NCI-H2029 treated with DMSO at 0.1 percent for 48 hours (cell line): ENCODE measurements around the gene PLEKHB1.

Source experiments
- DNase-seq: peaks from one replicate; lab custom pipeline; 2025; lab: John Stamatoyannopoulos, UW

PLEKHB1 gene, protein sequence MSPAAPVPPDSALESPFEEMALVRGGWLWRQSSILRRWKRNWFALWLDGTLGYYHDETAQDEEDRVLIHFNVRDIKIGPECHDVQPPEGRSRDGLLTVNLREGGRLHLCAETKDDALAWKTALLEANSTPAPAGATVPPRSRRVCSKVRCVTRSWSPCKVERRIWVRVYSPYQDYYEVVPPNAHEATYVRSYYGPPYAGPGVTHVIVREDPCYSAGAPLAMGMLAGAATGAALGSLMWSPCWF

DNA sequence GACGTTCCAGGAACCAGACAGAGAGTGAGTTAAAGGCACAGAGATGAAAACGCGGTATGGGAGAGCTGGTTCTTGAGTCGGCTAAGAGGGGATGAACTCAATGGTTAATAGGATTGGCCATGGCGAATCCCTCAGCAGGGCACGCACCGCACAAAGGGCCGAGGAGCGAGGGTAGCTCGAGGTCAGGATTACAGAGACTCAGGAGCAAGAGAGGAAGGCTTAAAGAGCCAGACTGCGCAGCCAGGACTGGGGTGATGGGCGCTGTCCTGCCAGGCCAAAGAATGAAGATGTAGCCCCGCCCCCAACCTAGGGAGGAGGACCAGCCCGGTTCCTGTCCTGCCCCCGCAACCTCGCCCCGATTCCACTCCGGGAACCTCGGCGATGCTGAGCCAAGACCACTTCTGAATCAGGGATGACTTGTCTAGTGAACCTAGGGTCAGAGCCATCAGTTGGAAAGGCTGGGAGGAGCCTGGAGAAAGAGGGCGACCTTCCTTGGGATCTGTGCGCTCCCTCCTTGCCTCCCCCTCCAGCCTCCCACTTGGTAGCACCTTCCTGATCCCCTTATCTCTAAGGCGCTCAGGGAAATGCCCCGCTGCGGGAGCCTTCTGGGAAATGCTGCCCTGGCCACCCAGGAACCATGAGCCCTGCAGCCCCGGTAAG is at the start of gene PLEKHB1:
TSS of gene PLEKHB1 (plus strand) at position 610 of the 660 bp plus-strand sequence. CDS start at position 638, 28 bp downstream.
- DNase-seq, result no peak

DNA sequence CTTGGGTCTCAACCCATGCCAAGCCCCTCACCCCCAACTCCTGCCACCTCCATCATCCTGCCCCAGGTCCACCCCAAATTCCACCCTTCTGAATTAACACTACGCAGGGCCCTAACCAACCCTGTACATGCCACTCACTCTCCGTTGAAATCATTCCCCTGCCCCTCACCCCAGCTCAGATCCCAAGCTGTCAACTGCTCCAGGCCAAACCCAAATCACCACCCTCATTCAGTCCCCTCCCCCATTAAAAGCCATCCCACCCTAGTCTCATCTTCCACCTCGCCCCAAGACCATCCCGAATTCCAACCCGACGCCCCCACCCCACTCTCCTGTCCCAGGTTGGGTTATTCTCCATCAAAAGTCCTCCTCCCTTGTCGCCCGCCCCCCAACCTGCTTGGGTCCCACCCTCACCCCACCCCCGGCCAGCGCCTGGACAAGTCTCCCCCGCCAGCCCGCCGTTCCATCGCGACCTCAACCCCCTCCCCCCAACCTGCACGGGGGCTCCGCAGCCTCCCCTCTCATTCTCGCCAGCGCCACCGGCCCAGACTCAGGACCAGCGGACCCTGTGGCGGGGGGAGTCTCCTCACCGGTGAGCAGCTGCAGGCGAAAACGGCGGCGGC is 48.9 kb upstream of the PLEKHB1 start:
- DNase-seq, result no peak

DNA sequence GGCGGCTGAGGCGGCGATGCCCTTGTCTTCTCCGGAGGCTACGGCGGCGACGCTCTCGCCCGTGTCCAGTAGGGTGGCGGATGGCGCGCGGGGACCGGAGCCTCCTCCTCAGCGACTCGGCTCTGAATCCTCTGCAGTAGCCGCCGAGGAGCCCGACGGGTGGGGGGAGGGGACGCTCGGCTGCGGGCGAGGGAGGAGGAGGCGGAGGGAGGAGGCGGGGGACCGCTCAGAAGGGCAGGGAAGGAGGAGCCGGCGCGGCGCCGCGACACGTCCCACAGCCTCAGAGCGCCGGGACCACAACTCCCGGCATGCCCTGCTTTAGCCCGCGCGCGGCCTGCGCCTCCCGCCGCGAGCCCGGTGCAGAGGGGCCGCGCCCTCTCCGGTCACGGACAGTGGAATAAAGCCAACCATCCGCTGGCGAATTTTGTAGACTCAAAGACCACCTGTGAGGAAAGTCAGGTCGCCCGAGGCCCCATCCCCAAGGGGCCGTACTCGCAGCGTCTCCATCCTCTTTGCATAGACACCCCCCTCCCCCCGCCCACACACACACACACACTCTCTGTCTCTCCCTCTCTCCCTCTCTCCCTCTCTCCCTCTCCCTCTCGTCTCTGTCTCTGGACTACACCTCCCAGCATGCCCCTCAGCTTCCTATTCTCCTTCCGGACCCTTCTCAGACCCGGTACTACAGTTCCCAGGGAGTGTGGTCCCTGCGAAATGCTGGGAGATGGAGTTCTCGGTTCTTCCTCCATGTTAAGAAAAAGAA is 48.2 kb upstream of the PLEKHB1 start, which contains the start of gene FAM168A:
TSS of gene FAM168A (minus strand) at position 157 of the 763 bp plus-strand sequence. CDS start 129,638 bp downstream, outside the sequence.
- DNase-seq, result peak; percentile 96

DNA sequence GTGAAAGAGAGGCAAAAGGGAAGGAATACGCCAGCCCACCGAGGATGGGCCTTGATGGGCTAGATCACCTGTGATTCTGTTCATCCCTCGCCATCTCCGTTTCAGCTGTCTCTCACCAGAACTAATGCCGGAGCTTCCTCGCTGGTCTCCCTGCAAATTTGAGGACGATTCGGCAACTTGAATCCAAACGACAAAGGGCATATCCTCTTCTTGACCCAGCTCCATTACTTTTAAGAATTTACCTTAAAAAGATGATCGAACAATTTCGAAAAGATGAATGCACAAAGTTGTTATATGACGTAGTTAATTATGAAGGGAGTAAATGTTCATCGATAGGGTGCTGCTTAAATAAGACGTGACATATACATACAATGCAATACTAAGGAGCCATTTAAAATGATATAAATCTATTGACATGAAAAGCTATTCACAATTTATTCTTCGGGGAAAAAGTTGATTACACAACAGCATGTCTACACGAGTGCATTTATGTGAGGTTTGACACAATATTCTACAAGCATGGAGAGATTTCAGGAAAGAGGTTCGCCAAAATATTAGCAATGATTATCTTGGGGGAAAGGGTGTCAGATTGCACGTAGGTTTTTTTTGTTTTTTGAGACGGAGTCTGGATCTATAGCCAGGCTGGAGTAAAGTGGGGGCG is 47.5 kb upstream of the PLEKHB1 start:
- DNase-seq, result no peak

DNA sequence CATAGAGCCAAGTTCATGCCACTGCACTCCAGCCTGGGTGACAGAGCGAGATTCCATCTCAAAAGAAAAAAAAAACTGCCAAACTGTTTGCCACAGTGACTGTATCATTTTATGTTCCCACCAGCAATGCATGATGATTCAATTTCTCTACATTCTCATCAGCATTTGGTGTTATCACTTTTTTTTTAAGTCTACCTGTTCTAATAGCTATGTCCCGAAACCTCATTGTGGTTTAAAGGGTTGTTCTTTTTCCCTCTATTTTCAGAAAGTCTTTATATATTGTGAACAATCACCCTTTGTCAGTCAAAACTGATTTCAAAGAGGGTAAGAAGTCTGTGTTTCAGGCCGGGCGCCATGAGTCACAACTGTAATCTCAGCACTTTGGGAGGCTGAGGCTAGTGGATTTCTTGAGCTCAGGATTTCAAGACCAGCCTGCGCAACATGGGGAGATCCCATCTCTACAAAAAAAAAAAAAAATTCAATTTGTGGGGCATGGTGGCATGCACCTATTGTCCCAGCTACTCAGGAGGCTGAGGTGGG is 33.7 kb upstream of the PLEKHB1 start:
- DNase-seq, result no peak

DNA sequence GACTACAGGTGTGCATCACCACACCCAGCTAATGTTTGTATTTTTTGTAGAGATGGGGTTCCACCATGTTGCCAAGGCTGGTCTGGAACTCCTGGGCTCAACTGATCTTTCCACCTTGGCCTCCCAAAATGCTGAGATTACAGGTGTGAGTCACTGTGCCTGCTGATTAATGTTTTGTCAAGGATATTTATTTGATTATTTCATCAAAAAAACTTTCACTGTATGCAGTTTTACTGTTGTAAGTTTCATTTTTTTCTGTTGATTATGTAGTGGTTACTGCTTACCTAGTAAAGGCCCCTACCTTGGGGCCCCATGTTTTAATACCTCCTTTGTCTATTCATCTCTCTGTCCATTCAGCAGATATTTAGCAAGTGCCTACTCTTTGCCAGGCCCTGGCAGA is 31.8 kb upstream of the PLEKHB1 start:
- DNase-seq, result no peak

DNA sequence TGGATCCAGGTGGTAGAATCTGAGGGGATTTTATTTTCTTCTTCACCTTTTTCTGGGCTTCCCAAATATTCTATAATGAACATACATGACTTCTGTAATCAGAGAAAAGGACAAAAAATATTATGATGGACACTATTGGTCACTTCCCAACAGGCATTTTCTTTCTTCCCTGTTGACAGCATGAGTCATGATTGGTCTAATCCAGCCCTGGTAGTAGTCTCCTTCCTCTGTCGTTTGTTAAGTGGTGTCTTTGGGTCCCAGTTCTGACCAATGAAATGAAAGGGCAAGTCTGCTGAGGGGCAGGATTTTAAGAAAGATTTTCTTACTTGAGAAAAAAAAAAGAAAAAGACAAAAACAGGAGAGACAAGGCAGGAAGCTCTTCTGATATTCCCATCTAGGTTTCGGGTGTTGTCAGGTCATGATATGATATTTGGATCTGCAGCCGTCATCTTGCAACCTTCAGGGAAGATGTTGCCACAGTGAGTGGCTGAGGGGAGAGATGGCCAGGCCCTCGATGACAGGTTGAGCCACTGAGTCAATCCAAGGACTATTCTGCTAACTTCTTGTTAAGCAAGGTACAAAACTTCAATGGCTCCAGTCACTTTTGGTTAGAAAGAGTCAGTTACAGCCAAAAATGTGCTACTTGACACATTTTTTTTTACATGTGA is 23.3 kb upstream of the PLEKHB1 start:
- DNase-seq, result no peak

DNA sequence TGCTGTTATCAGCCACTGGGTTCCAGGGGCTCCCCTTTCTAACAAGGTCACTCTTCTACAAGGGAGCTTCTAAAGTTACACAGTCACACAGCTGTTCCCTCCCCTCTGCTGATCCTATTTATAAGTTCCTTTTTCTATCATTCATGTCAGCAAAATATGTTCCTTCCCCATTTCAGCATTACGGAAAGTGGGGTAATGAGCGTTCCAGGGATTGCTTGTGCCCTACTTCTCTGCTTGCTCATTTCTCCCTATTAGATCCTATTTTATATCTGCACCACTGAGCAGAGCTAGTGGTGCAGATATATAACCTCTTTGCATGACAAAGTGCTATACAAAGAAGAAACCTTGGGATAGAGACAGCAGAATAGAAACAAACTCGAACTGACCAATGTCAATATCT is 22.7 kb upstream of the PLEKHB1 start:
- no peak for DNase-seq

DNA sequence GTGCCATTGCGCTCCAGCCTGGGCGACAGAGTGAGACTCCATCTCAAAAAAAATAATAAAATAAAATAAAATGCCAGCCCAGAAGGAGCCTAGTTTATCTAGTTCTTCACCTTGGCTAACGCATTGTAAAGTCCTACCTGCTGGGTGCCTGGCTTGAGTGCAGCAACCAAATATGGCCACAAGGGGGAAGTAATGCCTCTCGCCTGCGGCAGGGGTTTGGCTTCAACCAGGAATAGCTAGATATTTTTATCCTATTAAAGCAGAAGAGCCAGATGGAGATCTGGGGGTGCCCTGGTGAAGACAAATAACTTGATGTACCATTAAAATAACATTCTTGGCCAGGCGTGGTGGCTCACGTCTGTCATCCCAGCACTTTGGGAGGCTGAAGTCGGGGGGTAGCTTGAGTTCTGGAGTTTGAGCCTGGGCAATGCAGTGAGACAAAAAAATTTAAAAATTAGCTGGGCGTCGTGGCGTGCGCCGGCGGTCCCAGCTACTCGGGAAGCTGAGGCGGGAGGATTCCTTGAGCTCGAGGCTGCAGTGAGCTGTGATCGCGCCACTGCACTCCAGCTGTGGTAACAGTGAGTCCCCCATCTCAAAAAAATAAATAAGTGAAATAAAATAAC is 20.6 kb upstream of the PLEKHB1 start:
- peak; percentile 56 for DNase-seq

DNA sequence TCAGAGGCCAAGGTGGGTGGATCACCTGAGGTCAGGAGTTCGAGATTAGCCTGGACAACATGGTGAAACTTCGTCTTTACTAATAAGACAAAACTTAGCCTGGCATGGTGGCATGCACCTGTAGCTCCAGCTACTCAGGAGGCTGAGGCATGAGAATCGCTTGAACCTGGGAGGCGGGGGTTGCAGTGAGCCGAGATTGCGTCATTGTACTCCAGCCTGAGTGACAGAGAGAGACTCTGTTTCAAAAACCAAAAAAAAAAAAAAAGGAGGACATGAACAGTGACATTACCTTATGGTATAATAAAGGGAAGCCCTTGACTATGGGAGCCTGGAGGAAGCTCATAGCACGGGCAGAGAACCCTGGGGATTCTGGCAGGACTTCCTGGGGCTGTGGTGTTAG is 16.5 kb upstream of the PLEKHB1 start:
- DNase-seq, result no peak

DNA sequence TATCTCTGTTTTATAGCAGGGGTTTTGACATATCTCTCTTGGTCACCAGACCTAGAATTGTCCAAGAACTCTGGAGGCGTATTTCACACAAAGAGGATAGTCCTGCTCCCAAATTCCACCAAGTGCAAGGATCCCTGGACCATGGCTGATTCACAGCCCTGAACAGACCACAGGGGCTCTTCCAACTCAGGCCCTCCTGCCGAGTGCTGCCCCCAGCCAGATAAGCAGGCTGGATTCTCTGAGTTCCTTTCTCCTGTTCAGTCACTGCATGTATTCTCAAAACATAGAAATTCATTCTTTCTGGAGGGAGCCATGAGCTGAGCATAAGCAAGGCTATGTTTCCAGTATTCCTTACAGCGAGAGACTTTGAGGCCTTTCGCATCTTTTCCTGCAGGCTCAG is 13.4 kb upstream of the PLEKHB1 start:
- DNase-seq, result no peak

DNA sequence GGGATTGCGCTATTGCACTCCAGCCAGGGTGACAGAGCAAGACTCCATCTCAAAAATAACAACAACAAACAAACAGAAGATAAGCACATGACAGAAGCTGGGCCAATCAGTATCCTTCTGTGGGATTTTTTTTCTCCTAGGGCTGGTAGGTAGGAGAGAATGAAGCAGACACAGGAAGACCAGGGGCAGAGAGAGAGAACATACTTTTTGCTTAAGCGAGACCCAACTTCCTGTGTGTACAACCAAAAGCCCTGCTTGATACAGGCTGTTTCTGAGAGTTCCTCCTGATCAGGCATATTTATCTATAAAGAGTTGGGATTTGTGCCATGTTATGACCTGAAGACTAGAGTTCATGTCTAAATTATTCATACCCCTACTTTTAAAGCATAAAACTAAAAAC is 12.4 kb upstream of the PLEKHB1 start:
- DNase-seq, result no peak

DNA sequence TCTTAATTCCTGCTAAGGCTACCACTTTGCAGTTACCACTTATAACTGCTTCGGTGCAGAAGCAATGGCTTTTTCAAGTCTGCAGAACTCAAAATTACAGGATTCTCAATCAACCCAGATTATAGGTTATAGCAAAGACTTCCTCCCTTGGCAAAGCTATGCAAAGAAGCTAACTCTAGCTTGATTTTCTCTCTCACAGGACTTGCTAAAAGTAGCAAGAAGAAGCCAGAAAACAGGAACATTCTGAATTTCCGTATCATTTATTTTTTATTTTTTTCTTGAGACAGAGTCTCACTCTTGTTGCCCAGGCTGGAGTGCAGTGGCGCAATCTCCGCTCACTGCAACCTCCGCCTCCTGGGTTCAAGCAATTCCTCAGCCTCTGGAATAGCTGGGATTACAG is 10.7 kb upstream of the PLEKHB1 start:
- DNase-seq, result no peak

DNA sequence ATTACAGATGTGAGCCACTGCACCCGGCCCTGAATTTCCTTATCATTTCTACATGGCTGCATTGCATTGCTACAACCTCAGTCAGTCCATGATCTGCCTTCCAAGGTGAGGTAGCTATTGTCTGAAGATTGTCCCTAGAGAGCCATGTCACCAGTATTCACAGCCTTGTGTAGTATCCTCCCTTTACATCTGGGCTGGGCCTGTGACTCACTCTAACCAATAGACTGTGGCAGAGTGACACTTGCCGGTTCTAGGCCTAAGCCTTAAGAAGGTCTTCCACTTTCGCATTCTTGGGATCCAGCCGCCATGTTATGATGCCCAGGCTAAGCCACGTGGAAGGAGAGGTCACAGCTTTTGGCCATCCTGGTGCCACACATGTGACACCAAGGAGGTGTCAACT is 10.1 kb upstream of the PLEKHB1 start:
- DNase-seq, result no peak

DNA sequence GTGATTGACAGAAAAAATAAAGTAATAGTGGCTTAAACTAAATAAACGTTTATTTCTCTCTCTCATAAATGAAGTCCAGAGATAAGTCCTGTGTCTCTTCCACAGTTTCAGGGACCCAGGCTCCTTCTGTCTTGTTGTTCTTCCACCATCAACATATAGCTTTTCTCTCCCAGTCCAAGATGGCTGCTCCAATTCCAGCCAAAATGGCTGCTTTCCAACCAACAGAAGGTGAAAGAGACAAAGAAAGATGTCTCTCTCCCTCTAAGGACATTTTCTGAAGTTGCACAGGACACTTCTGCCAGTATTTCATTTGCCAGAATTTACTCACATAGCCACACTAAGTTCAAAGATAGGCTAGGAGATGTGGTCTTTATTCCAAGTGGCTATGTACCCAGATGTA is 9.4 kb upstream of the PLEKHB1 start:
- no peak for DNase-seq

DNA sequence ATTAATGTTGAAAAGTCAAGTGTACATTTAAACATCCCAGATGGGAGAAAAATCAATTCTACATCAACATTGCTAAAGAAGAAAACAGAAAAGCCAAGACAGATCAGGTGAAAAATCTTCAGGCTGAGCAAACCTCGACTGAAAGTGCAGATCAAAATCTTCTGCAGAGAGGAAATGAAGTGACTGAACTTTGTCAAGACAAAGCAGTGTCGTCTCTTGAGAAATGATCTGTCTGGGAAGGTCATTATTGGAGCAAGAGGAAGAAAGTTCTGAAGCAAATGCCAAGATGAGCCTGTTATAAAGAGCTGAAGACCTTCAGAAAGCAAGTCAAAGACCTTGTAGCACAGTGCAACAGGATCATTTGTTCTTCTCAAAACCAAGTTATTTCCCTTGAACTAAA is 5.8 kb upstream of the PLEKHB1 start:
- DNase-seq, result no peak

DNA sequence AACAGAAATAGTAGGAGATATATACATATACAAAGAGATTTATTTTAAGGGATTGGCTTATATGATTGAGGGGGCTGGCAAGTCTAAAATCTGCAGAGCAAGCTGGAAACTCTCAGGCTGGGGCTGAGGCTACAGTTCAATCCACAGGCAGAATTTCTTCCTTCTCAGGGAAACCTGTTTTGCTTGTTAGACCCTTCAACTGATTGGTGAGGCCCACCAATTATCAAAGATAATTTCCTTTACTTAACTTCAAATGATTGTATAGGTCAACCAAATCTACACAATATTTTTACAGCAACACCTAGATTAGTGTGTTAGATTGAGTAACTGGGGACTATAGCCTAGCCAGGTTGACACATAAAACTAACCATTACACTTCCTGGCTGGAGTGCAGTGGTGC is 4.7 kb upstream of the PLEKHB1 start:
- no peak for DNase-seq

DNA sequence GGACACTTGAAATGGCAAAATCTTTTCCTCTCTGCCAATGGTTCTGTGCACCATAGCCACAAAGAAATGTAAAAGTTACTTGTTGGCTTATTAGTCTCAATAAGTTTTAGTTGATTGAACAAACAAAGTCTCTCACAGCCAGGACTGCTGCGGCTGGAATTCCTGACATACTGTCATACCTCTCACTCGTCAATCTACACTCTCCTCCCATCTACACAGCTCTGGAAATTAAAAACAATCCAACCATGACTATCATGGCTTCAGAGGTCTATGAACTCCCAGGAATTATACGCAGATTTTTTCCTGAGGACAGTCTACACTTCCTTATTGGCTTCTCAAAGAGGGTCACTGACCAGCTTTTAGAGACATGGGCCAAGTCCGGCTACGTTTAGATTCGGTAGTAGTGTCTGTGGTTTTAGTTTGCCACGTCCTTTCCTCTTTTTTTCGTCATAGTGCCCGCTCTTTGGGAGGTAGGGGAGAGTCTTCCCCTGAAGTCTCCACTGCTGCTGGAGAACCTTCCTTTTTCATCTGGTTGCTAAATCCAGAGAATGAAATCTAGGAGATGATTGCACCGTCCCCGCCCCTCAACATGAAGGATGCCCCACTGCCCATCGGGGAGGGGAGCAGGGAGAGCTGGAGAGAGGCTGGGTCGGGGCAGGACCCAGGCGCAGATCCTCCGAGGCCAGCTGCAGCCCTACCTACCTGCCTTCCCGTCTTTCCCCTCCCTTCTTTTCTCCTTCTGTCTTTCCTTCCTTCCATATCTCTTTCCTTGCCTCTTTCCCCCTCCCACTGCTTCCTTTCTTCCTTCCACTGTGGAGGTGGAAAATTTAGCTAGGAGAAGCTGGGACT is 1.0 kb upstream of the PLEKHB1 start:
- DNase-seq, result no peak

DNA sequence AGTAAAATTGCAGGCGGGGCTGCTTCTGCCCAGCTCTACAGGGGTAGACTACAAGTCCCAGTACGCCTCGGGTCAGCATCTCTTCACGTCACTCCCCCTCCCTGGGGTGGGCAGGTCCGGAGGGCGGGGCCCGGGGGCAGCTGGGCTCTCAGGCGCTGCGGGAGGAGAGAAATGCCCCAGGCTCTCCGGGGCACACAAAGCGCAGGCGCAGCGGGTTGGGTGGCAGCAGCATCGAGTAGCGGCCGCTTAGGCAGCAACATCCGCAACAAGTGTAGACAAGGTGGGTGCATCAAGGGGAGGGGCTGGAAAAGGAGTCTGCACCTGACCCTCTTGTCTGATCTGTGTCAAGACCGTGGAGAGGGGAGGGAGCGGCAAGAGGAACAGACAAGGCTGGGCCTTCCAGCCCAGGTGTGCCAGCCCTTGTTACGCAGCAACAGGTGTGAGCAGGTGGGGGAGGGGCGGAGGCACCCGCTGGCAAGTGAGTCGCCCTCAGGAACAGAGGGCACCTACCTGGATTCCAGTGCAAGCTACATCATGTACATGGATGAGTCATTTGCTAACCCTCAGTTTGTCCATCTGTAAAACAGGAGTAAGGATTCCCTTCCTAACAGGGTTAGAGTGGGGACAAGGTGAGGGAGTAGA is 1.2 kb downstream of the PLEKHB1 start:
- DNase-seq, result peak; percentile 91
